GM12878 (cell line): ENCODE data around the gene FASN. TPM values are rescaled to one million over a fixed set of nuclear protein-coding genes. Genes with fewer than 3 reads are reported as not detected.

Experiments
- ATAC-seq: fragments of 200-7000 bp; cut with Tn5 transposase; 3 replicates; pipeline ENCODE4 v1.9.1; 2020; ENCODE audit warnings: mild to moderate bottlenecking, moderate library complexity
- BruUV-seq: library from RNA; stranded (reverse); fragments of 400-500 nt; replicated peaks from 2 replicates; lab custom pipeline; 2021; lab: Mats Ljungman, UMichigan
- CTCF ChIA-PET: fragments of 300-600 bp; sonication (Branson Sonifier 250); formaldehyde crosslinking; extraction: SDS; loops from one replicate; lab custom pipeline; 2021; ENCODE audit warnings: inconsistent platforms; lab: Yijun Ruan, JAX
- POLR2A ChIA-PET: fragments of 350-600 bp; formaldehyde crosslinking; extraction: SDS; loops from one replicate; lab custom pipeline; 2021; ENCODE audit warnings: inconsistent platforms; lab: Charles Lee
- RAD21 ChIA-PET: fragments of 300-600 bp; sonication (Branson Sonifier 250); formaldehyde crosslinking; loops from one replicate; lab custom pipeline; 2023; ENCODE audit warnings: antibody characterized with exemption; ENCODE audit not compliant: unreplicated experiment; lab: Charles Lee
- SMC1A ChIA-PET: fragments of 300-600 bp; sonication (Branson Sonifier 250); formaldehyde crosslinking; loops from one replicate; lab custom pipeline; 2023; ENCODE audit not compliant: unreplicated experiment, uncharacterized antibody; lab: Charles Lee
- DNase-seq: peaks from one replicate; pipeline ENCODE4 v3.0.0-alpha.2; 2011; ENCODE audit warnings: low read depth, low spot score
- FAIRE-seq: peaks from 3 replicates; lab custom pipeline; 2011; peaks lifted over from hg19 to GRCh38; lab: Jason Lieb, UNC
- H2AFZ ChIP-seq: 2 replicates; pipeline ENCODE4 v1.6.0; 2011; ENCODE audit warnings: low read depth, low read length, control low read depth; ENCODE audit not compliant: control insufficient read depth
- H3K27ac ChIP-seq: 2 replicates; pipeline ENCODE4 v1.5.1; 2011; ENCODE audit warnings: control low read depth; ENCODE audit not compliant: control insufficient read depth, insufficient read depth
- H3K27me3 ChIP-seq, 2 experiments: replicated peaks in 1 of 2; 2 replicates each; pipeline versions ENCODE4 v1.6.0 to v1.6.1; 2011; ENCODE audit warnings: low read length in 1 of 2; ENCODE audit not compliant: control insufficient read depth in 2 of 2, insufficient read depth in 2 of 2
- H3K36me3 ChIP-seq, 2 experiments: 2 replicates each; pipeline ENCODE4 v1.5.1; 2011; ENCODE audit warnings: low read length in 1 of 2; ENCODE audit not compliant: control insufficient read depth in 2 of 2, insufficient read depth in 2 of 2
- H3K4me1 ChIP-seq: 2 replicates; pipeline ENCODE4 v1.6.1; 2011; ENCODE audit warnings: mild to moderate bottlenecking, low read length, moderate library complexity, mixed read lengths; ENCODE audit not compliant: control insufficient read depth, insufficient read depth
- H3K4me2 ChIP-seq: 2 replicates; pipeline ENCODE4 v1.6.0; 2011; ENCODE audit warnings: control low read depth; ENCODE audit not compliant: control insufficient read depth, insufficient read depth
- H3K4me3 ChIP-seq: fragments of 200-600 bp; sonication (generic); 2 replicates; pipeline ENCODE4 v1.5.1; 2016
- H3K79me2 ChIP-seq: 2 replicates; pipeline ENCODE4 v1.6.0; 2011; ENCODE audit warnings: low read length; ENCODE audit not compliant: control insufficient read depth, insufficient read depth
- H3K9ac ChIP-seq: 2 replicates; pipeline ENCODE4 v1.8.0; 2011; ENCODE audit warnings: low read length, control low read depth, mixed read lengths; ENCODE audit not compliant: control insufficient read depth, insufficient read depth
- H3K9me3 ChIP-seq: replicated peaks from 3 replicates; pipeline ENCODE4 v1.5.1; 2011; ENCODE audit warnings: mild to moderate bottlenecking, low read length; ENCODE audit not compliant: control insufficient read depth, insufficient read depth
- H4K20me1 ChIP-seq: 2 replicates; pipeline ENCODE4 v1.6.0; 2011; ENCODE audit not compliant: control insufficient read depth, insufficient read depth
- BCLAF1 ChIP-seq: fragments of 450-650 bp; IDR thresholded peaks from 2 replicates; pipeline ENCODE4 v1.6.1; 2017; ENCODE audit warnings: antibody characterized with exemption, mild to moderate bottlenecking, moderate library complexity
- DPF2 ChIP-seq: fragments of 450-650 bp; IDR thresholded peaks from 2 replicates; pipeline ENCODE4 v1.6.1; 2017; ENCODE audit warnings: mild to moderate bottlenecking
- FOXM1 ChIP-seq: IDR thresholded peaks from 2 replicates; pipeline ENCODE4 v1.6.1; 2012; ENCODE audit warnings: low read depth, mild to moderate bottlenecking, inconsistent platforms, low read length, moderate library complexity
- NR2C1 ChIP-seq: fragments of 450-650 bp; IDR thresholded peaks from 2 replicates; pipeline ENCODE4 v1.6.1; 2017; ENCODE audit warnings: antibody characterized with exemption, mild to moderate bottlenecking, moderate library complexity
- WGBS: methylation state at CpG from one replicate; pipeline ENCODE4 v1.1.6; 2016; ENCODE audit warnings: low lambda C conversion rate; ENCODE audit not compliant: insufficient replicate concordance, insufficient coverage; ENCODE audit errors: missing lambda C conversion rate; 5-methylcytosine and 5-hydroxymethylcytosine counted together
- in situ Hi-C: fragments of 300-500 bp; cut with MboI; formaldehyde crosslinking; loops from 9 replicates; pipeline ENCODE4 v1.14.3; 2018; ENCODE audit warnings: mixed read lengths
- intact Hi-C: fragments of 100-400 bp; cut with micrococcal nuclease; formaldehyde crosslinking; loops from one replicate; pipeline ENCODE4 v1.14.2; 2022; ENCODE audit not compliant: unreplicated experiment
- polyA plus RNA-seq, 11 experiments: library from polyadenylated mRNA; depleted of rRNA in 4 of 11; unstranded in 6 of 11; stranded (reverse) in 5 of 11; fragments of >200 nt; fragmentation: Nextera tagmentation in 4 of 11; fragmentation: Illumina TruSeq in 1 of 11; extraction: Ambion mirVana in 4 of 11; extraction: Trizol in 1 of 11; gene quantifications; 1 replicate in 1 of 11; 2 replicates in 10 of 11; pipeline versions ENCODE4 v1.2.1 to v1.2.3, GENCODE V29; 2011 to 2016; ENCODE audit warnings: inconsistent platforms in 2 of 11, missing spikeins in 2 of 11, low read depth in 1 of 11
- total RNA-seq, 4 experiments: library from RNA; depleted of rRNA in 3 of 4; stranded (reverse); fragments of >200 nt in 3 of 4; fragmentation: Illumina TruSeq in 1 of 4; extraction: Trizol in 1 of 4; gene quantifications; 2 replicates each; pipeline versions ENCODE4 v1.2.1 to v1.2.3, GENCODE V29; 2013 to 2021

The FASN gene
- total and polyA plus RNA-seq, 10 of the 15 experiments (the other 5 are each of a cell fraction or from before 2014, with no cell fraction given), result 0.19 to 333 (median 30.4) TPM

GRCh38 chr17:82103553-82104451 is 5.8 kb upstream of the FASN start:
- H3K27ac ChIP-seq, result no peak overlapping the region
- intact Hi-C loops, result no loop called here
- POLR2A ChIA-PET, result interaction anchor here (0.6 kb wide), 1 partner anchor 55 kb away, joined by 4 read pairs; no protein-coding TSS in a partner anchor
- H3K4me2 ChIP-seq, result no peak overlapping the region
- no peak overlapping the region for H3K9ac ChIP-seq
- in situ Hi-C loops, result no loop called here
- SMC1A ChIA-PET, result no interaction called here
- peaks cover 0 to 1% of the 10 kb centered on the region in 2 experiments; a peak in 1 of 4 replicates for H3K36me3 ChIP-seq
- H3K9me3 ChIP-seq, result no peaks in the 10 kb centered on the region
- H4K20me1 ChIP-seq, result no peaks in the 10 kb centered on the region
- H3K27me3 ChIP-seq, result no peaks in the 10 kb centered on the region
- RAD21 ChIA-PET, result no interaction called here
- ATAC-seq, result no peak
- H3K4me3 ChIP-seq, result no peak overlapping the region
- no peak for FAIRE-seq
- no peak overlapping the region for H2AFZ ChIP-seq
- CTCF ChIA-PET, result interaction anchor here (0.6 to 0.7 kb wide), 2 partner anchors 27 to 61 kb away, joined by 3 read pairs; no protein-coding TSS in a partner anchor
- TF ChIP-seq NR2C1 (no peak), FOXM1 (no peak), BCLAF1 (no peak), DPF2 (no peak)
- BruUV-seq, result no TSS peak
- WGBS, result 89% methylated on average over 24 of the region's 24 CpGs
- peaks cover 32% of the 10 kb centered on the region for H3K4me1 ChIP-seq
- H3K79me2 ChIP-seq, result peaks cover 30% of the 10 kb centered on the region
- DNase-seq, result no peak
